CD14-positive monocyte (primary cell): Measurements from ENCODE around the gene ATXN1. TPM values are rescaled to one million over a fixed set of nuclear protein-coding genes. Genes with fewer than 3 reads are reported as not detected.
A peak's percentile ranks its signal among the peaks of the same experiment; 100 is the strongest.

ENCODE experiments used
- DNase-seq, 3 donors: peaks; one replicate each; pipeline ENCODE4 v3.0.0-alpha.2; 2011 to 2022
- H2AFZ ChIP-seq: 2 replicates; pipeline ENCODE4 v1.6.0; 2012; ENCODE audit warnings: mild to moderate bottlenecking, low read depth, low read length, inconsistent platforms; ENCODE audit not compliant: insufficient read depth, poor library complexity, severe bottlenecking
- H3K27ac ChIP-seq, 2 donors: 1 replicate in 1 of 2; 2 replicates in 1 of 2; pipeline ENCODE4 v1.5.1; 2012 to 2013; ENCODE audit warnings: low read length in 2 of 2, control low read depth in 1 of 2, inconsistent platforms in 1 of 2, low read depth in 1 of 2, mild to moderate bottlenecking in 1 of 2
- H3K27me3 ChIP-seq, 2 donors: one replicate each; pipeline versions ENCODE4 v1.6.0 to v1.6.1; 2011 to 2013; ENCODE audit warnings: low read length in 2 of 2; ENCODE audit not compliant: control insufficient read depth in 2 of 2, insufficient read depth in 2 of 2
- H3K36me3 ChIP-seq, 2 donors: replicated peaks in 1 of 2; 1 replicate in 1 of 2; 2 replicates in 1 of 2; pipeline versions ENCODE4 v1.5.1 to v1.6.1; 2012 to 2013; ENCODE audit warnings: low read length in 2 of 2, control low read depth in 1 of 2, inconsistent platforms in 1 of 2, mild to moderate bottlenecking in 1 of 2; ENCODE audit not compliant: insufficient read depth in 2 of 2, control insufficient read depth in 1 of 2
- H3K4me1 ChIP-seq, 2 donors: 1 replicate in 1 of 2; 2 replicates in 1 of 2; pipeline versions ENCODE4 v1.5.1 to v1.6.1; 2012 to 2013; ENCODE audit warnings: low read length in 2 of 2, control low read depth in 1 of 2, inconsistent platforms in 1 of 2, mild to moderate bottlenecking in 1 of 2, moderate library complexity in 1 of 2; ENCODE audit not compliant: insufficient read depth in 2 of 2, control insufficient read depth in 1 of 2
- H3K4me2 ChIP-seq: replicated peaks from 2 replicates; pipeline ENCODE3; 2012; ENCODE audit warnings: low read length, moderate library complexity, mild to moderate bottlenecking; ENCODE audit not compliant: poor library complexity, severe bottlenecking; ENCODE audit errors: extremely low read depth
- H3K4me3 ChIP-seq, 3 experiments: fragments of 200-600 bp in 1 of 3; sonication (generic) in 1 of 3; replicated peaks in 1 of 3; 1 replicate in 2 of 3; 2 replicates in 1 of 3; pipeline ENCODE4 v1.5.1; 2011 to 2013; ENCODE audit warnings: low read length in 3 of 3, mild to moderate bottlenecking in 3 of 3, control low read depth in 2 of 3, low read depth in 2 of 3, inconsistent platforms in 1 of 3, moderate library complexity in 1 of 3
- H3K79me2 ChIP-seq: 2 replicates; pipeline ENCODE4 v1.6.0; 2012; ENCODE audit warnings: mild to moderate bottlenecking, control low read depth, inconsistent platforms, low read length, moderate library complexity; ENCODE audit not compliant: insufficient read depth
- H3K9ac ChIP-seq: 2 replicates; pipeline ENCODE4 v1.6.0; 2017; ENCODE audit warnings: low read length, mild to moderate bottlenecking; ENCODE audit not compliant: insufficient read depth, poor library complexity, severe bottlenecking
- H3K9me3 ChIP-seq, 2 donors: replicated peaks in 1 of 2; 1 replicate in 1 of 2; 2 replicates in 1 of 2; pipeline versions ENCODE4 v1.5.1 to v1.6.1; 2012 to 2013; ENCODE audit warnings: low read length in 2 of 2, control low read depth in 1 of 2; ENCODE audit not compliant: control insufficient read depth in 1 of 2, insufficient read depth in 1 of 2
- H4K20me1 ChIP-seq: 2 replicates; pipeline ENCODE4 v1.6.0; 2012; ENCODE audit warnings: mild to moderate bottlenecking, low read length, control low read depth, moderate library complexity; ENCODE audit not compliant: insufficient read depth
- H3K27ac Mint-ChIP-seq, 7 donors: one replicate each; pipeline ENCODE4 v1.8.0; 2020; ENCODE audit warnings: mild to moderate bottlenecking in 7 of 7, mixed read lengths in 7 of 7, moderate library complexity in 6 of 7, inconsistent platforms in 2 of 7
- H3K27me3 Mint-ChIP-seq, 3 donors: one replicate each; pipeline ENCODE4 v1.8.0; 2021 to 2022; ENCODE audit warnings: low read depth in 3 of 3, mild to moderate bottlenecking in 3 of 3, mixed read lengths in 3 of 3, moderate library complexity in 3 of 3, inconsistent platforms in 1 of 3
- H3K36me3 Mint-ChIP-seq, 2 donors: one replicate each; pipeline ENCODE4 v1.8.0; 2020; ENCODE audit warnings: mixed read lengths in 2 of 2, inconsistent platforms in 1 of 2, mild to moderate bottlenecking in 1 of 2
- H3K4me1 Mint-ChIP-seq: one replicate; pipeline ENCODE4 v1.8.0; 2020; ENCODE audit warnings: mild to moderate bottlenecking, mixed read lengths
- H3K4me3 Mint-ChIP-seq, 2 donors: one replicate each; pipeline ENCODE4 v1.8.0; 2020; ENCODE audit warnings: mild to moderate bottlenecking in 2 of 2, mixed read lengths in 2 of 2, moderate library complexity in 1 of 2
- H3K9me3 Mint-ChIP-seq, 7 donors: one replicate each; pipeline ENCODE4 v1.8.0; 2020 to 2022; ENCODE audit warnings: mixed read lengths in 7 of 7, mild to moderate bottlenecking in 6 of 7, moderate library complexity in 6 of 7, inconsistent platforms in 2 of 7
- CTCF ChIP-seq: fragments of 200-600 bp; IDR thresholded peaks from one replicate; pipeline ENCODE4 v1.8.0; 2022; ENCODE audit warnings: antibody characterized with exemption, mild to moderate bottlenecking
- WGBS: methylation state at CpG from one replicate; pipeline ENCODE4 v1.1.5; 2013; ENCODE audit warnings: missing lambda C conversion rate; ENCODE audit not compliant: insufficient coverage; 5-methylcytosine and 5-hydroxymethylcytosine counted together
- intact Hi-C, 2 donors: fragments of 100-400 bp; cut with micrococcal nuclease; formaldehyde crosslinking; loops; one replicate each; pipeline versions ENCODE4 v1.15.0 to v1.15.1; 2023
- polyA plus RNA-seq, 3 donors: library from polyadenylated mRNA; depleted of rRNA in 1 of 3; unstranded in 2 of 3; stranded (reverse) in 1 of 3; fragments of 300-500 nt in 2 of 3; fragments of >200 nt in 1 of 3; fragmentation: Illumina TruSeq in 2 of 3; gene quantifications; 1 replicate in 2 of 3; 2 replicates in 1 of 3; pipeline ENCODE4 v1.2.3, GENCODE V29; 2012 to 2021

ATXN1 gene
- polyA plus RNA-seq, 3 donors: 8.8 to 19.1 (median 10.9) TPM

GRCh38 chr6:16669227-16669626 lies 92.0 kb downstream of the ATXN1 start:
- peaks cover 29% of the 10 kb centered on the region for H3K79me2 ChIP-seq
- H3K36me3 ChIP-seq: no peaks in the 10 kb centered on the region
- Mint-ChIP-seq H3K4me1 (peaks cover 46% of the 10 kb centered on the region), H3K4me3 (no peak overlapping the region), H3K27ac (peak overlapping the region; percentile 54 to 88 (median 71)), H3K9me3 (no peaks in the 10 kb centered on the region), H3K27me3 (no peaks in the 10 kb centered on the region), H3K36me3 (peaks cover 13 to 18% of the 10 kb centered on the region in 2 donors)
- H3K27me3 ChIP-seq: no peaks in the 10 kb centered on the region
- DNase-seq: peak in 2 of 3 donors; percentile 53 to 62
- peaks cover 4% of the 10 kb centered on the region for H4K20me1 ChIP-seq
- peak overlapping the region; percentile 40 for H3K4me2 ChIP-seq
- WGBS: no CpG with 5 or more reads among the region's 3 CpGs
- H3K9ac ChIP-seq: no peak overlapping the region
- H3K27ac ChIP-seq: peak overlapping the region in 1 of 2 donors; percentile 78
- no peak for TF ChIP-seq CTCF
- H3K4me3 ChIP-seq: no peak overlapping the region
- H2AFZ ChIP-seq: no peak overlapping the region
- no peaks in the 10 kb centered on the region for H3K9me3 ChIP-seq
- peaks cover 31 to 39% of the 10 kb centered on the region in 2 donors for H3K4me1 ChIP-seq
- intact Hi-C loops: loop anchor here in 1 of 2 donors (5.0 kb wide), 1 partner anchor 43 kb away; no protein-coding TSS in a partner anchor

GRCh38 chr6:16667509-16667908 lies 93.8 kb downstream of the ATXN1 start:
- H3K27ac ChIP-seq: no peak overlapping the region
- H4K20me1 ChIP-seq: peaks cover 4% of the 10 kb centered on the region
- peaks cover 15 to 17% of the 10 kb centered on the region in 2 donors for H3K36me3 Mint-ChIP-seq
- peaks cover 22% of the 10 kb centered on the region for H3K79me2 ChIP-seq
- H3K4me2 ChIP-seq: no peak overlapping the region
- peaks cover 44% of the 10 kb centered on the region for H3K4me1 Mint-ChIP-seq
- no peaks in the 10 kb centered on the region for H3K27me3 Mint-ChIP-seq
- H3K9ac ChIP-seq: no peak overlapping the region
- H3K9me3 ChIP-seq: no peaks in the 10 kb centered on the region
- H3K4me1 ChIP-seq: peaks cover 31 to 38% of the 10 kb centered on the region in 2 donors
- H3K36me3 ChIP-seq: no peaks in the 10 kb centered on the region
- H3K4me3 ChIP-seq: no peak overlapping the region
- intact Hi-C loops: loop anchor here in 1 of 2 donors (5.0 kb wide), 1 partner anchor 45 kb away; no protein-coding TSS in a partner anchor
- no peak for DNase-seq
- no peak overlapping the region for H2AFZ ChIP-seq
- H3K9me3 Mint-ChIP-seq: peaks cover 0 to under 1% (median 0%) of the 10 kb centered on the region in 7 donors
- peak overlapping the region in 1 of 7 donors; percentile 28 for H3K27ac Mint-ChIP-seq
- no peak overlapping the region for H3K4me3 Mint-ChIP-seq
- 89% methylated on average over 3 of the region's 4 CpGs for WGBS
- no peak for TF ChIP-seq CTCF
- H3K27me3 ChIP-seq: no peaks in the 10 kb centered on the region
